Activated T-cell treated with anti-CD3 and anti-CD28 coated beads for 4 hours (primary cell): ENCODE results near the gene CIDEC.
"Not testable (repeated sequence)": the region's sequence is repeated elsewhere in the genome, so short reads cannot be mapped to it uniquely, and the experiment has no call there.

Experiments
- DNase-seq: peaks from one replicate; pipeline ENCODE4 v3.0.0-alpha.2; 2020

Gene CIDEC

GRCh38 chr3:9901967-9902366 lies 21.9 kb upstream of the CIDEC start:
- no peak for DNase-seq

GRCh38 chr3:9900965-9901415 lies 20.9 kb upstream of the CIDEC start:
- DNase-seq: not testable (repeated sequence)

- no peak for DNase-seq
Measured at GRCh38 chr3:9899289-9899791, 19.3 kb upstream of the CIDEC start.

GRCh38 chr3:9898467-9899241 lies 18.6 kb upstream of the CIDEC start:
- no peak for DNase-seq

GRCh38 chr3:9897408-9898372 lies 17.6 kb upstream of the CIDEC start:
- no peak for DNase-seq

- DNase-seq: not testable (repeated sequence)
Measured at GRCh38 chr3:9896755-9897407, 16.8 kb upstream of the CIDEC start.

- DNase-seq: not testable (repeated sequence)
Measured at GRCh38 chr3:9895715-9896114, 15.7 kb upstream of the CIDEC start.

- no peak for DNase-seq
Measured at GRCh38 chr3:9893739-9894138, 13.7 kb upstream of the CIDEC start.

GRCh38 chr3:9891072-9891622 lies 11.1 kb upstream of the CIDEC start:
- DNase-seq: no peak

GRCh38 chr3:9890249-9891071 lies 10.4 kb upstream of the CIDEC start, which contains the start of gene JAGN1:
Gene JAGN1 (plus strand): TSS chr3:9890610. CDS start chr3:9890723, 113 bp downstream.
- peak; percentile 89 for DNase-seq

GRCh38 chr3:9889405-9889804 lies 9.4 kb upstream of the CIDEC start:
- DNase-seq: no peak

GRCh38 chr3:9888540-9888939 lies 8.5 kb upstream of the CIDEC start:
- no peak for DNase-seq

GRCh38 chr3:9887480-9887879 lies 7.4 kb upstream of the CIDEC start:
- DNase-seq: no peak

GRCh38 chr3:9886328-9886727 lies 6.3 kb upstream of the CIDEC start:
- no peak for DNase-seq

- no peak for DNase-seq
Measured at GRCh38 chr3:9884555-9885165, 4.6 kb upstream of the CIDEC start.

GRCh38 chr3:9883706-9884554 lies 3.9 kb upstream of the CIDEC start:
- DNase-seq: no peak

GRCh38 chr3:9881441-9881840 lies 1.4 kb upstream of the CIDEC start:
- DNase-seq: no peak

- DNase-seq: no peak
Measured at GRCh38 chr3:9878700-9879099, 1.4 kb downstream of the CIDEC start.

- DNase-seq: no peak
Measured at GRCh38 chr3:9876991-9877390, 3.1 kb downstream of the CIDEC start.

- not testable (repeated sequence) for DNase-seq
Measured at GRCh38 chr3:9876255-9876654, 3.8 kb downstream of the CIDEC start.
